K562 (cell line): Measurements from ENCODE around the gene TMEM163. TPM values are rescaled to one million over a fixed set of nuclear protein-coding genes. Genes with fewer than 3 reads are reported as not detected.

Source experiments
- ATAC-seq: fragments of 200-7000 bp; cut with Tn5 transposase; 3 replicates; pipeline ENCODE4 v1.9.1; 2020; ENCODE audit warnings: moderate library complexity
- BruUV-seq: library from RNA; stranded (reverse); fragments of 400-500 nt; replicated peaks from 2 replicates; lab custom pipeline; 2021; lab: Mats Ljungman, UMichigan
- CTCF ChIA-PET: fragments of 300-600 bp; formaldehyde crosslinking; extraction: SDS; loops from one replicate; lab custom pipeline; 2021; ENCODE audit warnings: low intra/inter-chr PET ratio; lab: Yijun Ruan, JAX
- POLR2A ChIA-PET: fragments of 300-600, 350-650 bp; sonication (Branson Sonifier 250); formaldehyde crosslinking; extraction: SDS; loops from one replicate; lab custom pipeline; 2021; ENCODE audit warnings: antibody characterized with exemption, inconsistent platforms; lab: Yijun Ruan, JAX
- DNase-seq, 4 experiments: peaks; one replicate each; pipeline versions ENCODE4 v3.0.0 to v3.0.0-alpha.2; 2011 to 2018; ENCODE audit warnings: low spot score in 3 of 4, mixed read lengths in 3 of 4; ENCODE audit errors: extremely low read depth in 1 of 4
- FAIRE-seq: peaks from 2 replicates; lab custom pipeline; 2011; peaks lifted over from hg19 to GRCh38; lab: Jason Lieb, UNC
- H2AFZ ChIP-seq: 2 replicates; pipeline ENCODE4 v1.6.0; 2011; ENCODE audit warnings: low read depth, low read length, control low read depth, inconsistent platforms
- H3K27ac ChIP-seq: fragments of 200-600 bp; 3 replicates; pipeline ENCODE4 v1.8.0; 2011; ENCODE audit warnings: low read depth, mild to moderate bottlenecking, control low read depth, inconsistent platforms, low read length, moderate library complexity, mixed read lengths; ENCODE audit errors: extremely low read depth
- H3K27me3 ChIP-seq, 2 experiments: fragments of 300-600 bp in 1 of 2; 2 replicates in 1 of 2; 3 replicates in 1 of 2; pipeline versions ENCODE4 v1.6.0 to v1.8.0; 2011; ENCODE audit warnings: inconsistent platforms in 2 of 2, low read length in 2 of 2, mild to moderate bottlenecking in 1 of 2, mixed read lengths in 1 of 2, moderate library complexity in 1 of 2; ENCODE audit not compliant: control insufficient read depth in 2 of 2, insufficient read depth in 2 of 2
- H3K36me3 ChIP-seq: fragments of 300-600 bp; 3 replicates; pipeline ENCODE4 v1.8.0; 2011; ENCODE audit warnings: mild to moderate bottlenecking, low read length, inconsistent platforms; ENCODE audit not compliant: control insufficient read depth, insufficient read depth
- H3K4me1 ChIP-seq, 2 experiments: fragments of 200-600 bp in 1 of 2; replicated peaks in 1 of 2; 2 replicates in 1 of 2; 3 replicates in 1 of 2; pipeline versions ENCODE4 v1.5.1 to v1.8.0; 2011; ENCODE audit warnings: inconsistent platforms in 2 of 2, low read length in 2 of 2, mild to moderate bottlenecking in 1 of 2, mixed read lengths in 1 of 2, moderate library complexity in 1 of 2; ENCODE audit not compliant: control insufficient read depth in 2 of 2, insufficient read depth in 2 of 2
- H3K4me2 ChIP-seq: 2 replicates; pipeline ENCODE4 v1.6.1; 2011; ENCODE audit warnings: low read length, control low read depth, inconsistent platforms, mixed read lengths; ENCODE audit not compliant: insufficient read depth
- H3K4me3 ChIP-seq: fragments of 200-600 bp; sonication (generic), shearing (Covaris generic); 2 replicates; pipeline ENCODE4 v1.5.1; 2016; ENCODE audit warnings: control low read depth, inconsistent platforms
- H3K79me2 ChIP-seq: fragments of 200-600 bp; 3 replicates; pipeline ENCODE4 v1.8.0; 2011; ENCODE audit warnings: low read length, inconsistent platforms; ENCODE audit not compliant: control insufficient read depth, insufficient read depth
- H3K9ac ChIP-seq, 2 experiments: 2 replicates each; pipeline versions ENCODE4 v1.6.0 to v1.6.1; 2011; ENCODE audit warnings: low read depth in 2 of 2, low read length in 2 of 2, control low read depth in 1 of 2, inconsistent platforms in 1 of 2, mild to moderate bottlenecking in 1 of 2, mixed read lengths in 1 of 2; ENCODE audit not compliant: insufficient read depth in 1 of 2
- H3K9me1 ChIP-seq: one replicate; pipeline ENCODE4 v1.6.0; 2011; ENCODE audit warnings: inconsistent platforms, mild to moderate bottlenecking, low read length, moderate library complexity; ENCODE audit not compliant: control insufficient read depth, insufficient read depth
- H3K9me3 ChIP-seq: replicated peaks from 2 replicates; pipeline ENCODE4 v1.5.1; 2011; ENCODE audit warnings: low read depth, low read length, inconsistent platforms; ENCODE audit not compliant: control insufficient read depth, insufficient read depth
- H4K20me1 ChIP-seq: replicated peaks from 2 replicates; pipeline ENCODE4 v1.6.1; 2011; ENCODE audit warnings: low read length, inconsistent platforms, mixed read lengths; ENCODE audit not compliant: control insufficient read depth, insufficient read depth
- MAFF ChIP-seq: IDR thresholded peaks from 2 replicates; pipeline ENCODE4 v1.6.1; 2012; ENCODE audit warnings: low read length, improper control_type of control experiment
- MAFG ChIP-seq: fragments of 450-650 bp; conservative IDR thresholded peaks from 2 replicates; pipeline ENCODE4 v1.6.1; 2016; ENCODE audit warnings: missing genetic modification characterization, missing compliant biosample characterization
- RFX7 ChIP-seq: fragments of 250-450 bp; sonication (Bioruptor Pico); IDR thresholded peaks from 2 replicates; pipeline ENCODE4 v1.5.1; 2021; ENCODE audit warnings: mild to moderate bottlenecking
- TAF7 ChIP-seq: fragments of 450-650 bp; IDR thresholded peaks from 2 replicates; pipeline ENCODE4 v1.6.1; 2016; ENCODE audit warnings: missing genetic modification characterization, missing compliant biosample characterization
- XRCC3 ChIP-seq: fragments of 450-650 bp; IDR thresholded peaks from 2 replicates; pipeline ENCODE4 v1.6.1; 2017; ENCODE audit warnings: mild to moderate bottlenecking, moderate library complexity
- ZNF134 ChIP-seq: fragments of 250-450 bp; sonication (Bioruptor Pico); conservative IDR thresholded peaks from 2 replicates; pipeline ENCODE4 v1.4.0; 2020
- ZNF444 ChIP-seq: fragments of 250-450 bp; sonication (Bioruptor Pico); IDR thresholded peaks from 2 replicates; pipeline ENCODE4 v1.4.0; 2020; ENCODE audit warnings: mild to moderate bottlenecking, moderate library complexity
- ZNF445 ChIP-seq: fragments of 250-450 bp; sonication (Bioruptor Pico); IDR thresholded peaks from 2 replicates; pipeline ENCODE4 v1.4.0; 2020; ENCODE audit warnings: low read depth, mild to moderate bottlenecking, moderate library complexity
- WGBS: fragments of 100-300 bp; shearing (Covaris generic); methylation state at CpG from one replicate; pipeline ENCODE4 v1.1.6; 2016; ENCODE audit warnings: low coverage, mixed read lengths; ENCODE audit not compliant: insufficient coverage; ENCODE audit errors: missing lambda C conversion rate; 5-methylcytosine and 5-hydroxymethylcytosine counted together
- in situ Hi-C: fragments of 300-500 bp; cut with MboI; formaldehyde crosslinking; loops from 4 replicates; pipeline ENCODE4 v1.15.0; 2018; ENCODE audit warnings: inconsistent platforms, mixed read lengths
- intact Hi-C: fragments of 100-400 bp; cut with micrococcal nuclease; formaldehyde crosslinking; loops from 2 replicates; pipeline ENCODE4 v1.14.2; 2022
- polyA plus RNA-seq, 8 experiments: library from polyadenylated mRNA; depleted of rRNA in 4 of 8; stranded (reverse) in 5 of 8; unstranded in 3 of 8; fragments of >200 nt; fragmentation: Nextera tagmentation in 2 of 8; fragmentation: Illumina TruSeq in 1 of 8; extraction: Ambion mirVana in 2 of 8; extraction: Trizol in 1 of 8; gene quantifications; 2 replicates each; pipeline versions ENCODE4 v1.2.1 to v1.2.3, GENCODE V29; 2011 to 2014; ENCODE audit warnings: inconsistent platforms in 1 of 8, missing spikeins in 1 of 8
- total RNA-seq, 7 experiments: library from RNA; depleted of rRNA in 6 of 7; stranded (reverse); fragments of >200 nt in 6 of 7; fragmentation: Illumina TruSeq in 2 of 7; extraction: Trizol in 2 of 7; gene quantifications; 2 replicates each; pipeline versions ENCODE4 v1.2.1 to v1.2.3, GENCODE V29; 2011 to 2021; ENCODE audit warnings: low replicate concordance in 1 of 7
- TF ChIP-seq, protein P1 (sequence below): sonication (generic); formaldehyde crosslinking; IDR thresholded peaks from 2 replicates; pipeline ENCODE4 v1.9.0; 2022; ENCODE audit warnings: mild to moderate bottlenecking, missing genetic modification reagents
- TF ChIP-seq, protein P2 (sequence below): sonication (generic); formaldehyde crosslinking; IDR thresholded peaks from 2 replicates; pipeline ENCODE4 v1.8.1; 2023; ENCODE audit warnings: mild to moderate bottlenecking, missing genetic modification reagents

TMEM163 gene
- total and polyA plus RNA-seq, 9 of the 15 experiments (the other 6 are each of a cell fraction or from before 2014, with no cell fraction given): 0.04 to 0.68 (median 0.16) TPM; not detected in 3

DNA sequence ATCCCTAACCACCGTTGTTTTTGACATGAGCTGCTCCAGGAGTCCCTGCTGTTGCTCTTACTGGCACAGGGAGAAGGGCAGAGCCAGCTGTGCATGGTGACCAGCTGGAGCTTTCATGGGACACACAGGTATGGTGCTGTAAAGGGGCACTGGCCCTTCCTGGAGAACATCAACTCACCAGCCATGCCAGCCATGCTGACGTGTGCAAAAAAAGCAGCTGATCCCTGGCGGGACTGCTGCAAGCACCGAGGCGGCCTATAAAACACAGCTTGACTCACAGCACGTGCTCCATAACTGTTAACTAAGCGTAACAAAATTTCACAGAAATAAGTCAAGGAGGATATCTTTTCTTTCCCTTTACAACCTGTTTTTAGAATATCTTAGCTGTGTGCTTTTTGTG lies 165.1 kb downstream of the TMEM163 start:
- POLR2A ChIA-PET: no interaction called here
- no peak overlapping the region for H3K4me2 ChIP-seq
- no peak overlapping the region for H2AFZ ChIP-seq
- CTCF ChIA-PET: no interaction called here
- FAIRE-seq (no peak), ATAC-seq (no peak), DNase-seq (no peak)
- no peak overlapping the region for H3K27ac ChIP-seq
- in situ Hi-C loops (no loop called here), intact Hi-C loops (no loop called here)
- H3K27me3 ChIP-seq: peaks cover 10 to 31% of the 10 kb centered on the region in 2 experiments; a peak in 3 of 5 replicates
- no peaks in the 10 kb centered on the region for H3K36me3 ChIP-seq
- H4K20me1 ChIP-seq: no peaks in the 10 kb centered on the region
- BruUV-seq: no TSS peak
- H3K9me1 ChIP-seq: no peaks in the 10 kb centered on the region
- H3K9me3 ChIP-seq: no peaks in the 10 kb centered on the region
- H3K4me1 ChIP-seq: peaks cover 5 to 6% of the 10 kb centered on the region in 2 experiments; a peak in 3 of 5 replicates
- H3K4me3 ChIP-seq: no peak overlapping the region
- no peak overlapping the region for H3K9ac ChIP-seq
- WGBS: 0% methylated on average over 7 of the region's 7 CpGs
- no peaks in the 10 kb centered on the region for H3K79me2 ChIP-seq
- TF ChIP-seq ZNF445 (CRISPR knock-in tag) (no peak), RFX7 (CRISPR knock-in tag) (no peak), ZNF444 (no peak), MAFG (0 out of 2 replicates have a peak, but pooled peaks have one; percentile 21), ZNF134 (CRISPR knock-in tag) (no peak), XRCC3 (no peak), MAFF (peak; percentile 25; the same call in 1 of the 2 replicates), TAF7 (no peak)
- TF ChIP-seq, protein P1, sequence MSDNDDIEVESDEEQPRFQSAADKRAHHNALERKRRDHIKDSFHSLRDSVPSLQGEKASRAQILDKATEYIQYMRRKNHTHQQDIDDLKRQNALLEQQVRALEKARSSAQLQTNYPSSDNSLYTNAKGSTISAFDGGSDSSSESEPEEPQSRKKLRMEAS (CRISPR knock-in tag): peak; percentile 48; the same call in 1 of the 2 replicates
- TF ChIP-seq, protein P2, sequence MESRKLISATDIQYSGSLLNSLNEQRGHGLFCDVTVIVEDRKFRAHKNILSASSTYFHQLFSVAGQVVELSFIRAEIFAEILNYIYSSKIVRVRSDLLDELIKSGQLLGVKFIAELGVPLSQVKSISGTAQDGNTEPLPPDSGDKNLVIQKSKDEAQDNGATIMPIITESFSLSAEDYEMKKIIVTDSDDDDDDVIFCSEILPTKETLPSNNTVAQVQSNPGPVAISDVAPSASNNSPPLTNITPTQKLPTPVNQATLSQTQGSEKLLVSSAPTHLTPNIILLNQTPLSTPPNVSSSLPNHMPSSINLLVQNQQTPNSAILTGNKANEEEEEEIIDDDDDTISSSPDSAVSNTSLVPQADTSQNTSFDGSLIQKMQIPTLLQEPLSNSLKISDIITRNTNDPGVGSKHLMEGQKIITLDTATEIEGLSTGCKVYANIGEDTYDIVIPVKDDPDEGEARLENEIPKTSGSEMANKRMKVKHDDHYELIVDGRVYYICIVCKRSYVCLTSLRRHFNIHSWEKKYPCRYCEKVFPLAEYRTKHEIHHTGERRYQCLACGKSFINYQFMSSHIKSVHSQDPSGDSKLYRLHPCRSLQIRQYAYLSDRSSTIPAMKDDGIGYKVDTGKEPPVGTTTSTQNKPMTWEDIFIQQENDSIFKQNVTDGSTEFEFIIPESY (CRISPR knock-in tag): peak; percentile 13; the same call in 1 of the 2 replicates
